Measurements from ENCODE around the gene G6PC2.

GRCh38 chr2:168930242-168930641 is 29.2 kb downstream of the G6PC2 start:
- TF ChIP-seq, protein P1, sequence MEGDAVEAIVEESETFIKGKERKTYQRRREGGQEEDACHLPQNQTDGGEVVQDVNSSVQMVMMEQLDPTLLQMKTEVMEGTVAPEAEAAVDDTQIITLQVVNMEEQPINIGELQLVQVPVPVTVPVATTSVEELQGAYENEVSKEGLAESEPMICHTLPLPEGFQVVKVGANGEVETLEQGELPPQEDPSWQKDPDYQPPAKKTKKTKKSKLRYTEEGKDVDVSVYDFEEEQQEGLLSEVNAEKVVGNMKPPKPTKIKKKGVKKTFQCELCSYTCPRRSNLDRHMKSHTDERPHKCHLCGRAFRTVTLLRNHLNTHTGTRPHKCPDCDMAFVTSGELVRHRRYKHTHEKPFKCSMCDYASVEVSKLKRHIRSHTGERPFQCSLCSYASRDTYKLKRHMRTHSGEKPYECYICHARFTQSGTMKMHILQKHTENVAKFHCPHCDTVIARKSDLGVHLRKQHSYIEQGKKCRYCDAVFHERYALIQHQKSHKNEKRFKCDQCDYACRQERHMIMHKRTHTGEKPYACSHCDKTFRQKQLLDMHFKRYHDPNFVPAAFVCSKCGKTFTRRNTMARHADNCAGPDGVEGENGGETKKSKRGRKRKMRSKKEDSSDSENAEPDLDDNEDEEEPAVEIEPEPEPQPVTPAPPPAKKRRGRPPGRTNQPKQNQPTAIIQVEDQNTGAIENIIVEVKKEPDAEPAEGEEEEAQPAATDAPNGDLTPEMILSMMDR (IDR thresholded peaks at IDR 0.05): no peak
- TF ChIP-seq CREB1 (CRISPR knock-in tag; IDR thresholded peaks at IDR 0.05): no peak
- TF ChIP-seq MYBL2 (CRISPR knock-in tag; IDR thresholded peaks at IDR 0.05): no peak
- TF ChIP-seq, protein P2, sequence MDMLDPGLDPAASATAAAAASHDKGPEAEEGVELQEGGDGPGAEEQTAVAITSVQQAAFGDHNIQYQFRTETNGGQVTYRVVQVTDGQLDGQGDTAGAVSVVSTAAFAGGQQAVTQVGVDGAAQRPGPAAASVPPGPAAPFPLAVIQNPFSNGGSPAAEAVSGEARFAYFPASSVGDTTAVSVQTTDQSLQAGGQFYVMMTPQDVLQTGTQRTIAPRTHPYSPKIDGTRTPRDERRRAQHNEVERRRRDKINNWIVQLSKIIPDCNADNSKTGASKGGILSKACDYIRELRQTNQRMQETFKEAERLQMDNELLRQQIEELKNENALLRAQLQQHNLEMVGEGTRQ (CRISPR knock-in tag; IDR thresholded peaks at IDR 0.05): no peak
- no peak for TF ChIP-seq ETV6 (CRISPR knock-in tag; IDR thresholded peaks at IDR 0.05)
- no peak for TF ChIP-seq NFYB (CRISPR knock-in tag; conservative IDR thresholded peaks at IDR 0.05; ENCODE audit: low read depth)
- no peak for TF ChIP-seq TP53 (CRISPR knock-in tag; IDR thresholded peaks at IDR 0.05)
- TF ChIP-seq, protein P3, sequence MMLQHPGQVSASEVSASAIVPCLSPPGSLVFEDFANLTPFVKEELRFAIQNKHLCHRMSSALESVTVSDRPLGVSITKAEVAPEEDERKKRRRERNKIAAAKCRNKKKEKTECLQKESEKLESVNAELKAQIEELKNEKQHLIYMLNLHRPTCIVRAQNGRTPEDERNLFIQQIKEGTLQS (CRISPR knock-in tag; conservative IDR thresholded peaks at IDR 0.05): no peak
- no peak for TF ChIP-seq CBFB (CRISPR knock-in tag; IDR thresholded peaks at IDR 0.05; ENCODE audit: low read depth)
- TF ChIP-seq, protein P4, sequence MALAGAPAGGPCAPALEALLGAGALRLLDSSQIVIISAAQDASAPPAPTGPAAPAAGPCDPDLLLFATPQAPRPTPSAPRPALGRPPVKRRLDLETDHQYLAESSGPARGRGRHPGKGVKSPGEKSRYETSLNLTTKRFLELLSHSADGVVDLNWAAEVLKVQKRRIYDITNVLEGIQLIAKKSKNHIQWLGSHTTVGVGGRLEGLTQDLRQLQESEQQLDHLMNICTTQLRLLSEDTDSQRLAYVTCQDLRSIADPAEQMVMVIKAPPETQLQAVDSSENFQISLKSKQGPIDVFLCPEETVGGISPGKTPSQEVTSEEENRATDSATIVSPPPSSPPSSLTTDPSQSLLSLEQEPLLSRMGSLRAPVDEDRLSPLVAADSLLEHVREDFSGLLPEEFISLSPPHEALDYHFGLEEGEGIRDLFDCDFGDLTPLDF (CRISPR knock-in tag; IDR thresholded peaks at IDR 0.05): no peak
- TF ChIP-seq JUN (CRISPR knock-in tag; IDR thresholded peaks at IDR 0.05): no peak
- TF ChIP-seq TEAD4 (CRISPR knock-in tag; IDR thresholded peaks at IDR 0.05): no peak
- TF ChIP-seq E2F4 (CRISPR knock-in tag; IDR thresholded peaks at IDR 0.05; ENCODE audit: borderline replicate concordance, low read depth): no peak
